Head of caudate nucleus (tissue), 42 donors: ENCODE results near the gene SPATA31D3.
"Not testable (repeated sequence)": the region's sequence is repeated elsewhere in the genome, so short reads cannot be mapped to it uniquely, and the experiment has no call there.

Experiments
- DNase-seq, 42 donors: peaks; one replicate each; pipeline versions ENCODE4 v3.0.0 to v3.0.0-alpha.2; 2020 to 2021; ENCODE audit warnings: mixed read lengths in 7 of 42
- intact Hi-C: fragments of 100-400 bp; cut with DNase I; formaldehyde crosslinking; loops from one replicate; pipeline ENCODE4 v1.15.0; 2022

Gene SPATA31D3

GRCh38 chr9:81943393-81943792, at the start of gene SPATA31D3:
TSS of gene SPATA31D3 (plus strand) at chr9:81943500. CDS start at chr9:81943586, 86 bp downstream.
- intact Hi-C loops: not testable (repeated sequence)

DNA sequence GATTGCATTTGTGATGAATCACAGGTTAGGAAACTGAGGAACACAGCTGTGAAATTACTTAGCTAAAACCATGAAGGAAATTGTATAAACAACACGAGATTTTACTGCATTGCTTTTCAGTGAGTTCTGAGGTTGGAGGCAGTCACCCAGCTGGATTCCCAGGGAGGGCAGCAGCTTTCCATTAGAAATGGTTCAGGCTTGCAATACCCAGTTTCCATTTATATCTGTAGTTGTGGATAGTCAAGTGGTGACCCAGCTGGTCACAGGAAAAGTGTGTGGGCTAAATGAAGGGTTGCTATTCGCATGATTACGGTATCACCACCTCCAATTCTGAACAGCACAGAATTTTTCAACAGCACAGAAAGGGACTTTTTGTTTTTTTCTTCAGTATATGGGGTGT, 49.4 kb upstream of the SPATA31D3 start:
- intact Hi-C loops: no loop called here
- no peak for DNase-seq

More at GRCh38 chr9:81943393-81943792, at the start of gene SPATA31D3:
- DNase-seq: not testable (repeated sequence)

GRCh38 chr9:81894891-81895290, 48.4 kb upstream of the SPATA31D3 start:
- no peak for DNase-seq
- intact Hi-C loops: no loop called here

DNA sequence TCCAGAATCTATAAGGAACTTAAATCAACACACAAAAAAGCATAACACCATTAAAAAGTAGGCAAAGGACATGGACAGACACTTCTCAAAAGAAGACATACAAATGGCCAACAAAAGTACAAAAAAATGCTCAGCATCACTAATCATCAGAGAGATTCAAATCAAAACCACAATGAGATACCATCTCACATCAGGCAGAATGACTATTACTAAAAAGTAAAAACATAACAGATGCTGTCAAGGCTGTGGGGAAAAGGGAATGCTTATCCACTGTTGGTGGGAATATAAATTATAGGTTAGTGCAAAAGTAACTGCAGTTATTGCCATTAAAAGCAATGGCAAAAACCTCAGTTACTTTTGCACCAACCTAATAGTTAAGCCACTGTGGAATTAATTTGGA, 47.2 kb upstream of the SPATA31D3 start:
- intact Hi-C loops: no loop called here

DNA sequence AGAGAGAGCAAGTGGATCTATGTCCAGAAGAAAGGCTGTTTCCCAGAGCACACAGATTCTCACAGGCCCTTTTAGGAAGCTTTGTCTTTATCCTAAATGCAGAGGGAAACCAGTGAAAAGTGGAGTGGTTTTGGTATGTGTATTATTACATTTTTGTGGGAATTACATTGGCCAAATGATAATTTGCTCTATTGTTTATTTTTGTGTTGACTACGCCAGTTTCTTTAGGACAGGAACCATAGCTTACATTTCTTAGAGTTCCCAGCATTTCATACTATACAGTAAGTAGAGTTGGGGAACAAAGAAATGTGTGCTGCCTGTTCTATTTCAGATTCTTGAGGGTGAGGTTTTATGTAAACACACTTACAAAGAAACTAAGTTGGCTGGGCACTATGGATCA, 44.4 kb upstream of the SPATA31D3 start:
- DNase-seq: no peak
- intact Hi-C loops: no loop called here

More for the DNA sequence above, 47.2 kb upstream of the SPATA31D3 start:
- DNase-seq: no peak

- DNase-seq: no peak
- intact Hi-C loops: no loop called here
These were observed 41.1 kb upstream of the SPATA31D3 start for GRCh38 chr9:81902196-81902595.

DNA sequence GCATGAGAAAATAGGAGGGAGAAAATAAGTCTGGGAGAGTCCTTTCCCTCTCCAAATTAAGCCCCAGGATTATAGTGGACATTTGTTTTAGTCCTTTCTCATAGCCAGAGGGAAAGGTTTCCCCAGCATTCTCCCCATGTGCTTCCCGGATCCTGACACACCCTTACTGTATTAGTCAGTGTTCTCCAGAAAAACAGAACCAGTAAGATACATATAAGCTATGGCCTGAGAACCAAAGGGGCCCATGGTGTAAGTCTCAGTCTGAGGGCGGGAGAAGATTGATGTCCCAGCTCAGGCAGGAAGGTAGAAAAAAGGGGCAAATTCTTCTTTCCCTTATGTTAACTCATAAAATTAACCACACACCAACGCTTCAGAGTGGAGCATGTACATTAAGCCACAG, 40.7 kb upstream of the SPATA31D3 start:
- intact Hi-C loops: no loop called here
- DNase-seq: no peak

GRCh38 chr9:81906671-81907070, 36.6 kb upstream of the SPATA31D3 start:
- no peak for DNase-seq
- intact Hi-C loops: no loop called here

GRCh38 chr9:81912135-81912534, 31.2 kb upstream of the SPATA31D3 start:
- no peak for DNase-seq
- intact Hi-C loops: no loop called here

- DNase-seq: no peak
- intact Hi-C loops: no loop called here
These were observed 27.3 kb upstream of the SPATA31D3 start for GRCh38 chr9:81915801-81916505.

DNA sequence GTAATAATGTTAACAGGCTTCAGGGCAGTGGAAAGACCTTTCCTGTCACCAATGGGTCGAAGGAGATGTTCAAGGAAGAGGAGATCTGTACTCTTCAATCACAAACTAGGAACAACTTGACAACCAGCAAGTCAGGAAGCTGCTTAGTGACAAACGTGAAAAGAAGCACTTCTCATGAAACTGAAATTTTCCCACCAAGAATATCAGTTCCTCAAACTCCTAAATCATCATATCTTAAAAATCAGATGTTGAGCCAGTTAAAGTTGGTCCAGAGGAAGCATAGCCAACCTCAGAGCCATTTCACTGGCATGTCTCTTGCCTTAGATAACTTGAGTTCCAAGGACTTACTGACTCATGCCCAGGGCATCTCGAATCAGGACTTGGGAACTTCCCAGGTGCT, 24.8 kb upstream of the SPATA31D3 start:
- intact Hi-C loops, DNase-seq: not testable (repeated sequence)

DNA sequence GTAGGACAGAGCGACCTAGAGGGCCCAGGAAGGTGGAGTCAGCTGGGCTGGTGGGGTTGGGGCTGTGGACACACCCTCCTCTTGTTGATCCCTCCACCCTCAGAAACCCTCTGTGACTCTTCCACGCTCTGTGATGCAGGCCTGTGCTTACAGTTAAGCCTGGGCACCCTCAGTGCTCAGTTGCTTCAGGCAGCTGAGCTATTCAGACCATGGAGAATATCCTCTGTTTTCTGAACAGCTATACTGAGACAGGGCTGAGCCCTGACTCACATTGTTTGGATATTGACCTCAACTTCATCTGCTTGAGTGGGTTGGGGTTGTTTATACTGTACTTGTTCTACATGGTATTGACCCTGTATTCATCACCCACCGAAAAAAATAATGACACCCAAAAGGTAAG, 15.0 kb upstream of the SPATA31D3 start, which contains the start of gene SPATA31D4:
Gene SPATA31D4, plus strand, starts transcription at position 124 of the 400 bp plus-strand sequence. Its CDS starts 86 bp downstream, at position 210.
- DNase-seq, intact Hi-C loops: not testable (repeated sequence)

DNA sequence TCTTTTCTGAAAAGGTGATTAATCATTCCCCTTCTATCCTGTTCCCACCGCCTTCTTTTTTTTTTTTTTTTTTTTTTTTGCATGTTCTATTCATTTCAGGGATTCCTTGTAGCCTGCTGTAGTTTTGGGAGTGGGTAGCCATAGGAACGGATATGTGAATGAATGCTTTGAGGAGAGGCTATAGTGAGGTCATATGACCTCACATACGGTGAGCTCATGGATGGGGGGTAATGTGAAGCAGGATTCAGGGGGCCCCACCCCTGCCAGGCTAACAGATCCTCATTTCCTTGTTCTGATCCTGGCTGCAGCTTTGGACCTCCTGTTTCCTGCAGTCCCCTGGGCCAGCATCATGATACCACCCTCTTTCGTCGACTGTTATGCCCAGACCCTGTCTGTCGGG, 13.2 kb upstream of the SPATA31D3 start:
- intact Hi-C loops, DNase-seq: not testable (repeated sequence)

GRCh38 chr9:81933547-81933946, 9.8 kb upstream of the SPATA31D3 start:
- DNase-seq, intact Hi-C loops: not testable (repeated sequence)

- intact Hi-C loops, DNase-seq: not testable (repeated sequence)
These were observed 5.3 kb downstream of the SPATA31D3 start for GRCh38 chr9:81948650-81949049.

DNA sequence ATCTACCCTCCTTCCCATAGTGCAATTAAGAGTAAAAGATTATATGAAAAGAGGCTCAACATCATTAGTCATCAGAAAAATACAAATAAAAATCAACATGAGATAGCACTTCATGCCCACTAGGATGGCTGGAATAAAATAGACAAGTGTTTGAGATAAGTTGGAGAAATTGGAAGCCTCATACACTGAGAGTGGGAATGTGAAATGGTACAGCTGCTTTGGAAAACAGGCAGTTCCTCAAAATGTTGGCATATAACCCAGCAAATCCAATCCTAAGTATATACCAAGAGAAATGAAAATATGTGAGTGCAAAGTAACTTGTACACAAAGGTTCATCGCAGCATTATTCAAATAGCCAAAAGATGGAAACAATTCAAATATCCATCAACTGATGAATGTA, 9.8 kb downstream of the SPATA31D3 start:
- intact Hi-C loops: no loop called here
- DNase-seq: no peak

GRCh38 chr9:81955625-81956024, 12.3 kb downstream of the SPATA31D3 start:
- intact Hi-C loops: no loop called here
- DNase-seq: no peak

GRCh38 chr9:81964218-81965171, 21.2 kb downstream of the SPATA31D3 start:
- intact Hi-C loops: no loop called here

GRCh38 chr9:81968026-81968425, 24.7 kb downstream of the SPATA31D3 start:
- intact Hi-C loops: no loop called here
- no peak for DNase-seq

More at GRCh38 chr9:81964218-81965171, 21.2 kb downstream of the SPATA31D3 start:
- DNase-seq: no peak

DNA sequence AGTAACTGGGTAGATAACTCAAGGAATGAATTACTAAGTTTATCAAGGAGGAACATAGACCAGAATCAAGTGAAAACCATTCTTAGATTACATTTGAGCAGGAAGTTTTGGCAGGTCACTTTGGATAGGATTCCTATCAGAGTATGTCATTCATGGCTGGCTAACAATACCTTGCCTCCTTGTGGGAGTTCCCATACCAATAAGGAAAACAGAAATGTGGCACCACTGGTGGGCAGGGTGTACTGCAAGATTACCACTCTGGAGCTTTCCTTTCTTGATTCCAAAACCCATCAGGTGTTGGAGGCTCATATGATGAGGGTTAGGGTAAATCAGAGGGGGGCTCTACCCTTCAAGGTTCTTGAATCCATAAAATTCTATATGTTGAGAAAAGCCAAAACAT, 26.7 kb downstream of the SPATA31D3 start:
- no peak for DNase-seq
- intact Hi-C loops: no loop called here
